ENCODE results near the gene TMEM132D.
A peak's percentile ranks its signal among the peaks of the same experiment; 100 is the strongest.

Gene TMEM132D

GRCh38 chr12:129717438-129717837, 186.4 kb downstream of the TMEM132D start:
- no peak for TF ChIP-seq CTCF (conservative IDR thresholded peaks at IDR 0.05; ENCODE audit: low read depth, low read length)
- DNase-seq (ENCODE audit: low read depth): no peak
- no peak overlapping the region for H3K4me3 ChIP-seq (ENCODE audit: low read length)

- TF ChIP-seq CTCF (conservative IDR thresholded peaks at IDR 0.05; ENCODE audit: low read depth, low read length): no peak
- H3K4me3 ChIP-seq (ENCODE audit: low read length): no peak overlapping the region
- no peak for DNase-seq (ENCODE audit: low read depth)
Measured at GRCh38 chr12:129716825-129717224, 187.0 kb downstream of the TMEM132D start.

- H3K4me3 ChIP-seq (ENCODE audit: low read length): no peak overlapping the region
- no peak for TF ChIP-seq CTCF (conservative IDR thresholded peaks at IDR 0.05; ENCODE audit: low read depth, low read length)
- no peak for DNase-seq (ENCODE audit: low read depth)
Measured at GRCh38 chr12:129706716-129707115, 197.1 kb downstream of the TMEM132D start.

- no peak for DNase-seq (ENCODE audit: low read depth)
- H3K4me3 ChIP-seq (ENCODE audit: low read length): no peak overlapping the region
- TF ChIP-seq CTCF (conservative IDR thresholded peaks at IDR 0.05; ENCODE audit: low read depth, low read length): no peak
Measured at GRCh38 chr12:129704232-129704830, 199.5 kb downstream of the TMEM132D start.

GRCh38 chr12:129701631-129702101, 202.2 kb downstream of the TMEM132D start:
- no peak overlapping the region for H3K4me3 ChIP-seq (ENCODE audit: low read length)
- TF ChIP-seq CTCF (conservative IDR thresholded peaks at IDR 0.05; ENCODE audit: low read depth, low read length): no peak
- no peak for DNase-seq (ENCODE audit: low read depth)

GRCh38 chr12:129700036-129700435, 203.8 kb downstream of the TMEM132D start:
- no peak overlapping the region for H3K4me3 ChIP-seq (ENCODE audit: low read length)
- DNase-seq (ENCODE audit: low read depth): no peak
- TF ChIP-seq CTCF (conservative IDR thresholded peaks at IDR 0.05; ENCODE audit: low read depth, low read length): no peak

GRCh38 chr12:129696926-129697325, 206.9 kb downstream of the TMEM132D start:
- no peak overlapping the region for H3K4me3 ChIP-seq (ENCODE audit: low read length)
- peak; percentile 7 for DNase-seq (ENCODE audit: low read depth)
- TF ChIP-seq CTCF (conservative IDR thresholded peaks at IDR 0.05; ENCODE audit: low read depth, low read length): no peak

Data from retinal pigment epithelial cell (primary cell).